Activated T-helper 1 cell treated with anti-CD3 and anti-CD28 coated beads, Interleukin-12 subunit alpha, Interleukin-12 subunit beta, Interleukin-2, Interleukin-4 antibody, amounts not matched to agents 30 ng/mL and 10 ng/mL and 1 ng/mL, durations not matched to agents 14 hours and 24 hours and 36 hours (primary cell): ENCODE measurements around the gene KIAA0319L. TPM values are rescaled to one million over a fixed set of nuclear protein-coding genes. Genes with fewer than 3 reads are reported as not detected.
A peak's percentile ranks its signal among the peaks of the same experiment; 100 is the strongest.

ENCODE experiments used
- DNase-seq: peaks from one replicate; pipeline ENCODE4 v3.0.0; 2021; ENCODE audit warnings: low spot score
- H3K27ac Mint-ChIP-seq: one replicate; pipeline ENCODE4 v1.8.0; 2021; ENCODE audit warnings: mild to moderate bottlenecking, mixed read lengths
- H3K27me3 Mint-ChIP-seq: one replicate; pipeline ENCODE4 v1.8.0; 2022; ENCODE audit warnings: mild to moderate bottlenecking, moderate library complexity, mixed read lengths; ENCODE audit not compliant: insufficient read depth
- H3K36me3 Mint-ChIP-seq: one replicate; pipeline ENCODE4 v1.8.0; 2021; ENCODE audit warnings: low read depth, mixed read lengths
- H3K4me1 Mint-ChIP-seq: one replicate; pipeline ENCODE4 v1.8.0; 2021; ENCODE audit warnings: low read depth, mixed read lengths
- H3K4me3 Mint-ChIP-seq: one replicate; pipeline ENCODE4 v1.8.0; 2021; ENCODE audit warnings: mild to moderate bottlenecking, moderate library complexity, mixed read lengths
- H3K9me3 Mint-ChIP-seq: one replicate; pipeline ENCODE4 v1.8.0; 2021; ENCODE audit warnings: mixed read lengths
- intact Hi-C: fragments of 100-400 bp; cut with micrococcal nuclease; formaldehyde crosslinking; loops from one replicate; pipeline ENCODE4 v1.15.1; 2024
- total RNA-seq: library from RNA; stranded (reverse); gene quantifications from 2 replicates; pipeline ENCODE4 v1.2.3, GENCODE V29; 2022

Gene KIAA0319L
- total RNA-seq, 1 donor from 2014 or later: 43.6 TPM

DNA sequence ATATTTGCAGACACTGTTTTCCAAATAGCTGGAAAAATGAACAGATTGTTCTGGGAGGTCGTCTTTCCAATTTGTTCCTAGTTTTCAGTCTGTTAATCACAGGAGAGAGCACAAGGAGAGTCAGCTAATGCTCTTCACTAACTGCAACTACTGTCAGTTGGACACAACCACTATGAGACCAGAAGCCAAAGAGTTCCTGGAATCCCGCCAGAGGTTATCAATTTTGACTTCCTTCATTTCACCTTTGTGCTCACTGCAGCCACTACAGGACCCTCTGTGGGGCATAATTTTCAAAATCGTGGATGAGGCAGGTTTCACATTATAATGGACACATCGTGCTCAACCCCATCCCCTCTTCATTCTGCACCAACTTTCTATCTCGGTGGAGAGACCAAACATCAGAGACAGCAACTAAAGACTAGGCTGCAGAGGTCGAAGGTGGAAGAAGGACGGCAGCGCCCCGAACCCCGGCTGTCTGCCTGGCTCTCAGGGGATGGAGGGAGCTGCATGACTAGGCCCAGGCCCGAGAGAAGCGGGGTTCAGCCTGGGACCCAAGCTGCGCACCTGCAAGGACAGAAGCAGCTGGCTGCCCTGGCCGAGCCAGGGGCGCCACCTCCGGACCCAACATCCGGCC, 602 bp downstream of the KIAA0319L start:
- peaks cover 35% of the 10 kb centered on the region for H3K36me3 Mint-ChIP-seq
- peak overlapping the region; percentile 98 for H3K4me3 Mint-ChIP-seq
- H3K9me3 Mint-ChIP-seq: no peaks in the 10 kb centered on the region
- DNase-seq: no peak
- H3K27me3 Mint-ChIP-seq: no peaks in the 10 kb centered on the region
- peaks cover 61% of the 10 kb centered on the region for H3K4me1 Mint-ChIP-seq
- intact Hi-C loops: loop anchor here (1.0 to 10.0 kb wide), 8 partner anchors 18 to 702 kb away; partner anchors contain the start of genes AGO3, PSMB2, SFPQ and SMIM12
- H3K27ac Mint-ChIP-seq: peak overlapping the region; percentile 86

DNA sequence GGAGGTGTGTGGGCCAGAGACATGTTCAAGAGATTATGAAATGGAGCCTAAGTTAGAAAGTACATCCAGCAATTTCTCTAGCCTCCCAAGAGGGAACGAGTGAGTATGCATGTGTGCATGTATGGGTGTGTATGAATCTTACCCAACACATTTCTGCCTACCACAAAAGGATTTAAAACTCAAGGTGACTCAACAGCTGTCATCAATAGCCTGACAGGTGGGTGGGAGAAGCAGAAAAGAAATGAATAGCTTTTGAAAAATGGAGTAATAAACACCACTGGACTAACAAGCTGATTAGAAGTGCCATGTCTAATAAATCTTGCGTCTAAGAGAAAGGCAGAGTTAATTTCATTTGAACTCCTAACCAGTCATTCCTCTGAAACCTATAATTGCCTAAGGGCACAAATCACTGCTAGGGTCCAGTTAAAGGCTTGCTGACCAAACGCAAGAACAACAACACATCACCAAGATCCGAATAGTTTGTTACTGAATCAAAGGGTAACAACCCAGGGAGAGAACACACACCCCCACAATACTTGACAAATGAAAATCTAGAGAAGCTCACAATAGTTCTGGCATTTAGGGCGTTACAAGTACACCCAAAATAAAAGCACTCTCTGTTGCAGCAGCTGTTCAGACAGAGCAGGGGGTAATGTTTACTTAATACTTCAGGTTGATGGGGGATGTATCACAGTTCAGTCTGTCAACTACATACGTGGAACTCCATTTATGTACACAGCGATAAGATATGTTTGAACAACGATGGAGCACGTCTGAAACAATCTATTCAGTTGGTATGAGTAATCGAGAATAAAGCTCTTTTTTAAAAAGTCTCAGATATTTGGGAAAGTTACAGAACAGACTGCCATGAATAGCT, 1.4 kb downstream of the KIAA0319L start:
- H3K36me3 Mint-ChIP-seq: peaks cover 30% of the 10 kb centered on the region
- H3K9me3 Mint-ChIP-seq: no peaks in the 10 kb centered on the region
- peaks cover 53% of the 10 kb centered on the region for H3K4me1 Mint-ChIP-seq
- H3K27ac Mint-ChIP-seq: peak overlapping the region; percentile 86
- intact Hi-C loops: loop anchor here (2.0 to 10.0 kb wide), 5 partner anchors 17 to 701 kb away; partner anchors contain the start of genes AGO3, PSMB2, SFPQ and SMIM12
- H3K4me3 Mint-ChIP-seq: peak overlapping the region; percentile 98
- H3K27me3 Mint-ChIP-seq: no peaks in the 10 kb centered on the region
- DNase-seq: no peak

DNA sequence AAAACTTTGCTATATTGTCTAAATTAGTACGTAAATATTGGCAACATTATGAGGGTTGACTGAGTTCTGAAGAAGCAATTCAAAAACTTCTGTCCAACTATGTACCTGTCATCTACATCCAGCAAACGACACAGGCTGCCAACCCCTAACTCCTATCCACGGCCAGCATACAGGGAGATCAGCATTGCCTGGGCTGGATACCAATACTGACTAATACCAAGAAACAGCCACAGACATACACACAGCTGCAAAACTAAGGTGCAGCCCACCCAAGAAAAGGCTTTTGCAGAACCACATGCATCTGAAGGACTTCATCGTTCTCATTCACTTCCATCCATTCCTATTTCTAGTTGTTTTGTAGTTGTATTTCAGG, 2.0 kb downstream of the KIAA0319L start:
- H3K27ac Mint-ChIP-seq: peak overlapping the region; percentile 86
- H3K9me3 Mint-ChIP-seq: no peaks in the 10 kb centered on the region
- no peak for DNase-seq
- peak overlapping the region; percentile 98 for H3K4me3 Mint-ChIP-seq
- H3K4me1 Mint-ChIP-seq: peaks cover 53% of the 10 kb centered on the region
- peaks cover 30% of the 10 kb centered on the region for H3K36me3 Mint-ChIP-seq
- no peaks in the 10 kb centered on the region for H3K27me3 Mint-ChIP-seq
- intact Hi-C loops: loop anchor here (5.0 to 10.0 kb wide), 3 partner anchors 87 to 700 kb away; partner anchors contain the start of genes AGO3, PSMB2 and SMIM12

DNA sequence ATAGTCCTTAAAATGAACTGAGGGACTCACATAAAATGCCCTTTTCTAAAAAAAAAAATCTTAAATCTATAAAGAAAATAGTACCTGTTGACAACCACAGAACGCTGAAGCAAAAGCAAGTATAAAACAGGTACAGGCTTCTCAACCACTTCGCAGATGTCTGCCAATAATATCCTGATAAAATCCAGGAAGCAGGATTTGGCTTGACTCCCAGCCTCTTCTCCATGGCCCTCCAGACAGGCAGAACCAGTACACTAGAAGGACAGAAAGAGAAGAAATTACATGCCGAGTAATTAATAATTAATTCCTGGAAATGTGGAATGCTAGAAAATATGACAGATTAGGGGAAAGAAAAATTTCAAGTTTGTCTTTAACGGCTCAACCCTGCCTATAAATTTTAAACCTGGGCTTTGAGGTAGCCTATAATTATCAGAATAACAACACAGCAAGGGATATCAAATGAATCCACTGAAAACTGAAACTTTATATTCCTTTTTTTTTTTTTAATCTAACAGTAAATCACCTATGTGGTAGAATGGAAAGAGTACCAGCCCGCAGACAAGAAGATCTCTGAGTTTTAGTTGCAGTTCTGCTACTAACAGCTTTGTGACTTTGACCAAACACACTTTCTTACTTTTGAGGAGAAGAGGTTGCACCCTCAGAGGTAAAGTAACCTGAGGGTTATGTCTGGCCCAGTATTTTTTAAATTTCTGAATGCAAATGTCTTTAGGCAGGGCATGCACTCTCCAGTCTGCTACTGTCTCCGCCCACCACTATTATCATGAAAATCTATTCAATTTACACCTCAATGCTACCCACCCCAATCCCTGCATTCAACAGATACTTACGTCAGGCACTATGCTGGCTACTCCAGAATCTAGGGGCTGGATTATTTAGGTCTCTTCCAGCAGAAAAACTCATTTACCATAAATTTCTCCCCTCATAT, 2.7 kb downstream of the KIAA0319L start:
- peak overlapping the region; percentile 98 for H3K4me3 Mint-ChIP-seq
- H3K4me1 Mint-ChIP-seq: peaks cover 55% of the 10 kb centered on the region
- intact Hi-C loops: loop anchor here (5.0 to 10.0 kb wide), 3 partner anchors 88 to 700 kb away; partner anchors contain the start of genes AGO3, PSMB2 and SMIM12
- H3K27ac Mint-ChIP-seq: no peak overlapping the region
- peaks cover 32% of the 10 kb centered on the region for H3K36me3 Mint-ChIP-seq
- no peak for DNase-seq
- H3K9me3 Mint-ChIP-seq: no peaks in the 10 kb centered on the region
- no peaks in the 10 kb centered on the region for H3K27me3 Mint-ChIP-seq

DNA sequence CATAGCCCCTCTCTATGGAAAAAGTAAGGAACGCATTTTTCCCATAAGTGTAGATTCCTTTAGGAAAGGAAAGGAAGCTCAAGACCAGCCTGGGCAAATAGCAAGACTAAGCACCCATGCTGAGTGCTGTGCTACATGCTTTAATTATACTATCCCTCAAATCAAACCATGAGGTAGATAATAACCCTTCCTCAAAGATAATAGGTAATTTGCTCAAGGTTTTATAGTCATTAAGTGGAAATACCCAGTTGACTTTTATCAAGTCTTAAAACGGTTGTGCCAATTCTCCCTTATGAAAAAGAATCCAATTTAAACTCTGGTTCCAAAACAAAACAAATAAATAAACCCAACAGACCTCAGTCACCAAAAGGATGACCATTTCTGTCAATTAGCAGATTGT, 3.4 kb downstream of the KIAA0319L start:
- H3K4me1 Mint-ChIP-seq: peaks cover 53% of the 10 kb centered on the region
- no peak overlapping the region for H3K27ac Mint-ChIP-seq
- no peak overlapping the region for H3K4me3 Mint-ChIP-seq
- no peak for DNase-seq
- intact Hi-C loops: loop anchor here (10.0 kb wide), 1 partner anchor 699 kb away; the partner anchor contains the start of gene SMIM12
- H3K27me3 Mint-ChIP-seq: no peaks in the 10 kb centered on the region
- peaks cover 30% of the 10 kb centered on the region for H3K36me3 Mint-ChIP-seq
- no peaks in the 10 kb centered on the region for H3K9me3 Mint-ChIP-seq

DNA sequence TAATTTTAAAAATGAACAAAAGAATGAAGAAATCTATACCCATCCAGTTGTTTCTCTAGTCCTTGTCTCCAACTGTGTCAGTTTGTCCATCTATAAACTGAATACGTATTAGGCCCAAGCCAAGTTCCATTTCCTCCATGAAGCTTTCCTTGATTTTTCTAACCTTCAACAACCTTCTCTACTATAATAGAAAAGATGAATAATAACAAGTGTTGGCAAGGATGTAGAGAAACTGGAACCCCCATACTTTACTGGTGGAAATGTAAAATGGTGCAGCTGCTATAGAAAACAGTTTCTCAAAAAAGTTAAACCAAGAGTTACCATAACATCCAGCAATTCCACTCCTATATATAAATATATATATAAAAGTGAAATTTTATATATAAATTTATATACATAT, 10.6 kb downstream of the KIAA0319L start:
- H3K9me3 Mint-ChIP-seq: no peaks in the 10 kb centered on the region
- no peak overlapping the region for H3K4me3 Mint-ChIP-seq
- peaks cover 40% of the 10 kb centered on the region for H3K36me3 Mint-ChIP-seq
- H3K4me1 Mint-ChIP-seq: peaks cover 50% of the 10 kb centered on the region
- no peak for DNase-seq
- H3K27me3 Mint-ChIP-seq: no peaks in the 10 kb centered on the region
- intact Hi-C loops: no loop called here
- H3K27ac Mint-ChIP-seq: no peak overlapping the region

DNA sequence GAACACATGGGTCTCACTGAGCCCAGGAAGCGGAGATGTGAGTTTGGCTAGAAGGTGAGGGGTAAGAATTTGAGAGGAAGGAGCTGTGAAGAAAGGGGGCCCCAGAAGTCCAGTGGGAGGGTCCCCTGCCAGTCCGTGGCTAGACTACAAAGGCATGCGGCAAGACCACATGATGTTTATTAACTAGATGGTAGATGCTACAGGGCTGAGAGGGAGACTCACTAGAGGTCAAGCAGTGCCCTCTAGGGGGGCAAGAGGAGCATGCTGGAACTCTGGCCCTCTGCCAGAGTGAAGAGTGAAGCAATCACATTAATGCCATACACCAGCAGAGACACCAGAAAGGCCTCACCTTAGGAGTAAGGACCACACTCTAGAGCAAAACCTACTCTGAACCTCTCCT, 12.2 kb downstream of the KIAA0319L start:
- peaks cover 57% of the 10 kb centered on the region for H3K4me1 Mint-ChIP-seq
- DNase-seq: peak; percentile 44
- H3K4me3 Mint-ChIP-seq: no peak overlapping the region
- peaks cover 40% of the 10 kb centered on the region for H3K36me3 Mint-ChIP-seq
- no peak overlapping the region for H3K27ac Mint-ChIP-seq
- no peaks in the 10 kb centered on the region for H3K9me3 Mint-ChIP-seq
- intact Hi-C loops: loop anchor here (1.0 kb wide), 1 partner anchor 94 kb away; no protein-coding TSS in a partner anchor
- no peaks in the 10 kb centered on the region for H3K27me3 Mint-ChIP-seq

DNA sequence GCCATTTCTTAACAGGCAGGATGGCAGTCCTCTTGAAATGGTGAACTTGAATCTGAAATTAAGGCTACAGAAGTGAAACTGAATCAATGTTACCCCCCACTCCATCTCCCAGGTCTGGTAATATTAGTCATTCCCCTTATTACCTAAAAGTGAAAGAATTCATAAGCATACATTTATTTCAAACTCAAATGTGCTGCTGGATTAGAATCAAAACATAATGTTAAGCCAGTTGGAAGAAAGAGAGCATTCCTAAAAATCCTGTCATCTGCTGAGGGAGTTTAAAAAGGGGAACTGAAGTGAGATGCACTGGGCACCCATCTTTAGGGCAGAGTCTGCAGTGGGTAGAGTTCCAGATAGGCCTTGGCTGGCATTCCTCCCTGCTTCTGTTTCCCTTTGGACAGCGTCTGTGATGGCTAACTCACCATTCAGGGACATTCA, 17.4 kb downstream of the KIAA0319L start:
- Mint-ChIP-seq H3K27me3 (no peaks in the 10 kb centered on the region), H3K4me1 (peaks cover 83% of the 10 kb centered on the region), H3K27ac (peak overlapping the region; percentile 85), H3K9me3 (no peaks in the 10 kb centered on the region), H3K36me3 (peaks cover 37% of the 10 kb centered on the region), H3K4me3 (peak overlapping the region; percentile 53)
- intact Hi-C loops: loop anchor here (1.0 to 2.0 kb wide), 2 partner anchors 17 to 34 kb away; partner anchors contain the start of genes KIAA0319L and NCDN
- DNase-seq: no peak

DNA sequence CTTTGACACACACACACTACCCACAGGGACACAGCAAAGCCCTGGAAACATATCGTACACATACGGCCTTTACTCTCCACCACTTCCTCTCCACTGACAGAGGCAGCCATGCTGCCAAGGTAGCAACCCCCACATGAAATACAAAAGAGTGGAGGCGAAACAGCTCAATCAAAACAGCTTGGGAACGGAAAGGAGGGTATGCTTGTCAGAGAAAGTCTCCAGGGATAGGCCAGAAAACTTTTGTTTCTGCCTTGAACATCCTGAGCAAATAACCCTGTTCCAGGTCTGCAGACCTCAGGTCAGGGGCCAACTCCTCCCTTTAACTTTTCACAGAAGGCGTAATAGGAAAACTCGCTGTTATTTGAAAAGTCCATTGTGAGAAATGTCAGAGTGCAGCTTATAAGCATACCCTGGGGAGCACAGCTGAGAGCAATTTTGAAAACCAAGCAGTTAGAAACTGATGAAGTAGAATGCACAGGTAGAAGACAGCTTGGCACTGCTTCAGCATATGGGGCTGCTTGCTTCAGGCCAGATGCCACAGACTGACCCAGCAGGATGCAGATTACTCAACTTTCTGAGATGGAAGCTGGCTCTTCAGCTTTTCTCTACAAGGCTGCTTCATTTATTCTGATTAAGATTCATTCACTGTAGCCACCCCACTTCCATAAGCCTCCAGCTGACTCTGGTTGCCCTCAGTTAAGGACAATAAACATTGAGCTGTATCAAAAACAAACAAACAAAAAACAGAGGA, 18.0 kb downstream of the KIAA0319L start:
- Mint-ChIP-seq H3K36me3 (peaks cover 38% of the 10 kb centered on the region), H3K4me1 (peaks cover 80% of the 10 kb centered on the region)

DNA sequence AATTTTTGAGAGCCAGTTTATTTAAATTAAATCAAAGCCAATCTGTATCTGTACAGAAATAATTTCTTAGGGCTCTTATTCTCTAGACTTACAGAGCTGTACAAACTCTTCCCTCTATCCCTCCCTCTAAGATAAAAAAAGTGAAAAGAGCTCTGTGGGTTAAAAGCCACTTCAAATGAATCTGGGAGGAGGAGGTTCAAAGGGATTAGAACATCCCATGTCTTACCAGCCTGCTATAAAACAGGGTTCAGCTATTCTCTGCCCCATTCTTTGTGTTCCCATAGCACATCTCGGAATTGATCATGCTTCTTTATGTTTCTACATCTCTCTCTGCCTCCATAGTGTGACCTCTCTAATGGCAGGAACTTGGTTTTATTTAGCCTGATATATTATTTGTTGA, 19.4 kb downstream of the KIAA0319L start:
- intact Hi-C loops: loop anchor here (2.0 kb wide), 1 partner anchor 19 kb away; the partner anchor contains the start of genes KIAA0319L and NCDN
- Mint-ChIP-seq H3K27ac (peak overlapping the region; percentile 48), H3K36me3 (peaks cover 36% of the 10 kb centered on the region), H3K4me1 (peaks cover 76% of the 10 kb centered on the region), H3K4me3 (peak overlapping the region; percentile 8), H3K27me3 (no peaks in the 10 kb centered on the region), H3K9me3 (no peaks in the 10 kb centered on the region)
- no peak for DNase-seq

More for the DNA sequence above, 18.0 kb downstream of the KIAA0319L start:
- Mint-ChIP-seq H3K9me3 (no peaks in the 10 kb centered on the region), H3K4me3 (peak overlapping the region; percentile 53), H3K27me3 (no peaks in the 10 kb centered on the region), H3K27ac (peak overlapping the region; percentile 85)
- intact Hi-C loops: loop anchor here (1.0 to 2.0 kb wide), 2 partner anchors 18 to 33 kb away; partner anchors contain the start of genes KIAA0319L and NCDN
- DNase-seq: peak; percentile 46

DNA sequence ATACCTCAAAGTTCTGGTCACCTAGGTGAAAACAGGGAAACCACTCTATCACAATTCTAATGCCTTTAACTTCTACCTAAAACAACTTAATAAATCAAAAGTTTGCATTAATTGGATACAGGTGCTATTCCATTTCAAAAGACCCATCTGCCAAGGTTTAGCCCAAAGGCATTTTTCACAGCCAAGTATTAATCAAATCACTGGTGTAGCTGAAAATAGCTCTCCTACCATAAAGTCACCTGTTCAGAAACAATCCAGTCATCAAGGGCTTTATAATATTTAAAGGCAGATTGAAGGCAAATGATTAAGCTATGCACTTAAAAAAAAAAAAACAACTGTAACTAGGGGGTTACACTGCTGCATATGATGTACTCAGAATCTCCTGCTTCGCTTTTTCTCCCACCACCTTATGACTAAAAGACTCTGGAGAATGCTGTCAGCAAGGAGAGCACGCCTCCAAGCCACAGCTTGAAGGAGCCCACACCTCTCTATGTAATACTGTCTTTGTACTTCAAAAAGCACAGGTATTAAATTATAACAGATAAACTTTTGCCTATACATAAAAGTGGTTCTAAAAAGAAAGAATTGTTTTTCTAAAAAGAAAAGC, 20.5 kb downstream of the KIAA0319L start:
- Mint-ChIP-seq H3K9me3 (no peaks in the 10 kb centered on the region), H3K27me3 (no peaks in the 10 kb centered on the region), H3K4me3 (no peak overlapping the region), H3K27ac (no peak overlapping the region), H3K4me1 (peaks cover 65% of the 10 kb centered on the region), H3K36me3 (peaks cover 35% of the 10 kb centered on the region)
- no peak for DNase-seq
- intact Hi-C loops: no loop called here
